ENCODE measurements around the gene TNNC1.

TNNC1 gene

DNA sequence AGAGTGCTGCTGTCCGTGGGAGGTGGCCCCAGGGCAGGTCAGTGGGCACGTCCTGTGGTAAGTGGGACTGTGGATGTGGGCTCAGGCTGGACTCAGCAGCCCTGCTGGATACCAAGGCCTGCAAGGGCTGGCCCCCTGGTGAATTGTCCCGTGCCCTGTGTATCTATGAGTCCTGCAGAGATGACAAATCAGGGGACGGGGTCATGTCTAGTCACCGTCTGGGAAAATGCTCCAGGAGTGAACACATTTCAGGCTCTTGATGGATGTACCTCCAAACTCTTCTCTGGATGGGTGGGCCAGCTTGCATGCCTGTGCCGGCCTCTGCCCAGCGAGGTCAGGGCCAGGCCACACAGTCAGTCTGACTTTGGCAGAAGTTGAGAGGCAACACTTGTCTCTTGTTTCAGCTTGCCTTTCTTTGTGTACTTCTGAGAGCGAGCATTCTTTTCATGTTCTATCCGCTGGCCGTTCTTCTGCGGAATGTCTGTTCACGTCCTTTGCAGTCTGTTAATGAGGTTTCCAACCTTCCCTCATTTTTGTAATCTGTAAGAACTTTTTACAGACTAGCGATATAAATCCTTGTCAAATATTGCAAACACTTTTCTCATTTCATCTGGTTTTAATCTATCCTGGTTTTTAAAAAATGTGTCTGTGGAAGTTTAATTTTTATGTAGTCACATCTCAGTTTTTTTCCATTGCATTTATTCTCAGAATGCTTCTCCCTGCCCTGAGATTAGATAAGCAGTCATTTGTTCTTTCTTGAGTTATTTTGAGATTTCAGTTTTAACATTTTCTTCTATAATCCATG is 29.9 kb upstream of the TNNC1 start:
- no peak for DNase-seq (ENCODE audit: low read depth)

DNA sequence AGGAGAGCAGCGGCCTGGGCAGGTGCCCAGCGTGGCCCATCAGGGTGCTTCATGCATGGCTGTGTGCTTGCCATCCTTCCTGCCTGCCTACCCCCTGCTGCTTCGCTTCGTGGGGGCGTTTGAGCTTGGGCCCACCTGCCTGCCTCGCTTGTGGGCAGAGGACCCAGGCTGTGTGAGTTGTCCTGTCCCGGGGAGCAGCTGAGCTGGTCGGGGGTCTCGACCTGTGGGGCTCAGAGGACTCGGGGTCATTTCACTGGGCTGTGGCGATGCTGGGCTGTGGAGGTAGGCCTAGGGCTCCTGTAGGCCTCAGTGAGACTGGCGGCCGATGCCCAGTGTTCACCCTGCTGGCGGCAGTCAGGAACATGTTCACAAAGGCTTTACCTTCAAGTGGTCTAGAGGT is 29.2 kb upstream of the TNNC1 start:
- DNase-seq (ENCODE audit: low read depth) = no peak

DNA sequence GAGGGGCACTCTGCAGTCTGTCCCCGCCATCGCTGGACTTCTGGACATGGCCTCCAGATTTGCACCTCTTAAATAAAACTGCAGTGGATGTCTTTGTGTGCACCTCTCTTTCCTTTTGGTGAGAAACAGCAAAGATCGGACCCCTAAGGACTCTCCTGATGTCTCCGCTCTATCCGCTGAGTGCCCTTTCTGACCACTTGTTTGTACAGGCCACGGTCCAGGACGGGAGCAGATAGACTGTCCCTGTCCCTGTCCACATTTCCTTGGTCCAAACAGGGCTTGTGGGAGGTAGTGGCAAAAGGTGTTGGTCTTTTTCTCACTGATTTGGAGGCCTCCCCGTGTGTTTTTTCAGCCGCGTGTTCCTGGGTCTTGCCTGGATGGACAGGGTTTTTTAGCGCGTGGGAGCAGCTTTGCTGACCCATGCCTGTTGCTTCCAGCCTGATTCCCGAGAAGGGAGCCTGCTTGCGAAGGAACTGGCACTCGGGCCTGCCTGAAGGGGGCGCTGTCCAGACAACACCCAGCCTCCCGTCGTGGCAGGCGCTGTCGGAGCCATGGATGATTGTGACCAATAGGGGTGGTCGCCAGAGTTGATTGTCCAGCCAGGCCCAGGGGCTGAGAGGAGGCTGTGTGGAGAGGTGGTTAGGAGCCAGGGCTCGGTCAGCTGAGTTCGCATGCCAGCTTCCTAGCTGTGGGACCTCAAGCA is 28.1 kb upstream of the TNNC1 start:
- DNase-seq (ENCODE audit: low read depth) = no peak

DNA sequence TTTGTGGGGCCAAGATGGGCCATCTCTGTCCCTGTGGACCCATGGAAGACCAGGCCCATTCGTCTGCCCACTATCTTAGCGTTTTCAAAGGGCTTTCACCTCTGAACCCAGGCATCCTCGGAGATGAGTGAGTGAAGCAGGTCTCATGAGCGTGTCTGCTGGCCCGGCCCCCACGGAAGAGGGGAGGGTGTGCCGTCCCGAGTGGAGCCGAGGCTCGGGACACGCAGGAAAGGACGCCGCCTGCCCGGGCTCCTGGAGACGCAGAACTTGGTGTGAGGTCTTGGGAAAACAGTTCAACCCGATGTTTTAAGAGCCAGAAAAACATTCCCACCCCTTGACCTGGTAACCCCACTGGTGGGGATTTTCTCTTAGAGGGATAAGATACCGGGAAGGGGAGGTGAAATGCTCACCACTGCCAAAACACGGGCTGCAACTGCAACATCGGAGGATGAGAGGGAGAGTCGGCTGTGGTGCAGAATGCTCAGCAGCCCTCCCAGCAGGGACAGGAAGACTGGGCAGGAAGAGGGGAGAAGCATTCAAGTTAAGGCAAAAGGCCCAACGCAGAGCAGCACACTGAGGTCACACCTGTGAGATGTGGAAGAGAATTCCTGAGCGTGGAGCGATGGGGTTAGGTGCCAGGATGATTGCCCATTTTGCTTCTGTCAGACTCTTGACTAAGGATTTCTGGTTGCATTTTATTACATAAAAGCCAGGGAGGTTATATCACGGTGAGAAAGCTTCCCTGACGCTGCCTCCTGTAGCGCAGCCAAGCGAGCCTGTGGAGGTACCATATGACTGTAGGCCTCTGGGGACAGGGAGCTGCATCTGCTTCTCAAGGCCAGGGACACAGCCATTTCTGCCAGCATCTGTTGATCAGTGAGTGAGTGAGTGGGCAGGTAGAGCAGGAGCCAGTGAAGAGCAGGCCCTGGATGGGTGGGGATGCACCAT is 27.2 kb upstream of the TNNC1 start:
- DNase-seq (ENCODE audit: low read depth) = no peak

DNA sequence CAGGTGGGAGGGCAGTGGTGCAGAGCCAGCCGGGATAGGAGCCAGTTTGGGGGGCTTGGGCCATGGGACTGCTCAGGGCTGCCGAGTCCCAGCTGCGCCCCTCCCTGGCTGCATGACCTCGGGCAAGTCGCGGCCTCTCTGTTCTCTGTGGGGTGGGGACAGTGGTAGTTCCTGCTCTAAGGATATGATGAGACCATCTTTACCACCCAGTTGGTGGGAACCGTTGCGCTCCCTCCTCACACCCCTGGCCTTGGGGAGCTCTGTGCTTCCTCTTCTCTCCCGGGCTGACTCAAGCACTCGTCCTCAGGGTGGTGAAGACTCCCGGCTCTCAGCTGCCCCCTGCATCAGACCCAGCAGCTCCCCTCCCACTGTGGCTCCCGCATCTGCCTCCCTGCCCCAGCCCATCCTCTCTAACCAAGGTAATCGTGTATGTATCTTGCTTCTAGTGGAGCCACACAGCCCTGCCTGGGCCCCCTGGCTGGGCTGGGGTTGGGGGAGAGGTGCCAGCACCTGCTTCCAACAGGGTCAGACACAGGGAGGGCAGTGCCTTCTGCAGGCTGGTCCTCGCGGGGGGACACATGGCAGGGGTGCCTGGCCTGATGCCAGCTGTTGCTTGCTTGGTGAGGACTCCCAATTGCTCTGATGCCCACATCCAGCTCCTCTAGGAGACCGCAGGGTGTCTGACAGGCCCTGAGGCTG is 26.2 kb upstream of the TNNC1 start:
- DNase-seq (ENCODE audit: low read depth) = no peak

DNA sequence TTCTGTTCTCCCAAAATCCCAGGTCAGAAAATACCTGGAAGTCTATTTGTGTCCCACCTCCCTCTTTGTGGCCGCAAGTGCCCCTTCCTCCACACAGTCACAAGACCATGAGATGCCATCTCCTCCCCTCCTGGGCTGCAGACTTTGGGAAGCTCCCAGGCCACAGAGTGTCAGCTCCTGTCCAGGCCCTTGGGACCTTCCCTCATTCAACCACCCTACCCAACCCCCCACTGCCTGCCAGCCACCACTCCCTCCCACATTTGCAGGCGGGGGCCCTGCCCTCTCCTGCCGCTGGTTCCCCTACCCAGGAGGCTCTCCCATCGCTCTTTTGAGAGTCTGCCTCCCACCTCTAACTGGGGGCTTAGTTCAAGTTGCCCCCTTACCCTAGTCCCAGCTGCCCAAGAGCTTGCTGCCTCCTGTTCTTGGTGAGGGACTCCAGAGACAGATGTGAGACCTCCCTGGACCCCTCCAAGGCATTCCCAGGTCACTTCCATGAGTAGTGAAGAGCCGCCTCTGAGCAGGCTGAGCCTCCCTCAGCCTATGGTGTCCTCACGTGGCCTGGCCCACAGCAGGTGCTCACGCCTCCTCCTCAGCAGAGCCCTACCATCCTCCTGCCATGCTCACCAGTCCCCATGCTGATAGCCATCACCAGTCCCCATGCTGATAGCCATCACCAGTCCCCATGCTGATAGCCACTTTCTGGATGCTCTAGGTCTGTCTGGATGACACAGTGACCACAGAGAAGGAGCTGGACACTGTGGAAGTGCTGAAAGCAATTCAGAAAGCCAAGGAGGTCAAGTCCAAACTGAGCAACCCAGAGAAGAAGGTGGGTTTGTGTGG is 25.4 kb upstream of the TNNC1 start:
- no peak for DNase-seq (ENCODE audit: low read depth)

DNA sequence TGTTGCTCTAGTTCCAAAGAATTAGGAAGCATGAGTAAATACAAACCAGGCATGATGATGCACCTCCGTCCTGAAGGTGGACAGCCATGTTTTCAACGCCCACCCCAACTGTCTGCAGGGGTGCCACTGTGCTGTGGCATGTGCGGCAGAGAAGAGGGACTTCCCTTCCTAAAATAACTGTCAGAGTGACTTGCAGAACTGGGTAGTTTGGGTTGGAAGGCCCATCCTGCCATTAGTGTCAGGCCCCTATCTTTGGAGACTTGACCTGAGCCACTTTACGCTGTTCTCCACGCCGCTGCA is 23.9 kb upstream of the TNNC1 start:
- DNase-seq (ENCODE audit: low read depth) = no peak

DNA sequence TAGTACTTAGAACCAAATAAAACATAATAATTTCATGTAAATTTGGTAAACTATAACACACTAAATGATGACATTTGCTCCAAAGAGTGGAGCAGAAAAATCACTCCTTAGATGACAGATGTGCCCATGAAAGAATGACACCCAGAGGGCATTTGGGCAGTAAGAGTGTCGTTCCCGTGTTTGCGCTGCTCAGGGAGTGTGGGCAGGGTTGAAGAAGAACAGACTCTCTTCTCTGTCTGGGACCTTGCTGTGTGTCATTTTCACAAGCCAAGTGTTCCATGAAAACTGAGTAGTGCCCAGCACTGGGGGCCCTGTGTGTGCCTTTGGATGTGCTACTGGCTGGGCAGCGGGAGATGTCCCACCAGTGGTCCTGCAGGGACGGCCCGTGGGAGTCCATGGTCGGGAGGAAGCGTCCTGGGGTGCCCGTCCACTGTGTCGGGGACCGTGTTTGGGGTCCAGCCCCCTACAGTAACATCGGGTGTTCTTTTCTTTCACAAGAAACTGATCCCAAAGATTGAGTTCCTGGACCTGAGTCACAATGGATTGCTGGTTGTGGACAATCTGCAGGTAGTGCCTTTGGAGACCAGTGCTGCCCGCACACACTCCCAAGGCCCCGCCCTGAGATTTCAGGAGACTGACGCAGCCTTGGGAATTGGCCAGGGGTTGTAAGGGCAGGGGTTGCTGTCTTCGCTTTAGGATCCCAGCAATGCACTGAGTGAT is 23.4 kb upstream of the TNNC1 start:
- DNase-seq (ENCODE audit: low read depth) = no peak

DNA sequence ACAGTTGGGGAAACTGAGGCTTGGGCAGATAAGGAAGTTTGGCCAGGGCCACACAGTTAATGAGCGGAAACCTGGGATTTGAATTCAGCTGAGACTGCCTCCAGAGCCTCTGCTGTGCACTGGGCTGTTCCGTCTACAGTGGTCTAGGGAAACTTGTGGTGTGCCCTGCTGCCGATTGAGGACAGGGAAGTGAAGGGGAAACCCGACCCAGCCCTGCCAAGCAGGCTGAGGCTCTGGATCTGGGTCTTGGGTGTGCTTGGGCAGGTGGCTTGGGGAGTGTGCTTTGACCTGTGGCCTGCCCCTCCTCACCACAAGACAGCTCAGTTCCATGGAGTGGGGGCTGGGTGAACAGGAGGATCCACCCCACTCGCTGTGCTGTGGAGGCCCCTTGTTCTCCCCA is 19.2 kb upstream of the TNNC1 start:
- no peak for DNase-seq (ENCODE audit: low read depth)

DNA sequence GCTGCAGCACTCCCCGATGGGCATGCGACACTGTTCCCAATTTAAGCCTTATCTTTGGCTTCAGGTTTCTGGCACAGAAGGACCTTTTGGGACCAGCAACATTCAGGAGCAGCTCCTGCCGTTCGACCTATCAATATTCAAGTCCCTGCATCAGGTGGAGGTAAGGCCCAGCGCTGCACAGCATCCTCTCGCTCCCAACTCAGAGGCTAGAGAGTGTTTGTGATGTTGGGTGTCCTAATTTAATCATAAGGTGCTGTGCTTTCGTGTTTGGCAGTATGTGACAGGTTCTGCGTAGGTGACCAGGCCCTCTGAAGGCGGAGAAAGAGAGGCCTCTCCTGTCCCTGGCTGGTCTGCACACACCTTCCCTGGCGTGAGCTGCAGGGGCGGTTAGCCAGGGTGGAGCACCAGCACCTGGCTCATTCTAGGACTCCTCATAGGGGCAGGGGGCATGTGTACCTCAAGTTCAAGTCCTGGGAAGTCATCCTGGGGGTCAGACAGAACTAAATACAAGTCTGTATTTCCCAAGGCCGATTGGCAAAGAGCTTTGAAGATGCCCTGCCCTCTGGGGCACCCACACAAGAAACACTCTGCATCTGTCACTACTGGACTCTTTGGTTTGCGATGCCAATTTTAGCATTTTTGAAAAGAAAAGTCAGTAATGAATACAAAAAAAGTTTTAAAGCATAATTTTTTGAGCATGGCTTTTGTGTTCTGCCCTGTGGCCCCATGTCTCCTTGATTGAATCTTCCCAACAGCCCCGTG is 18.6 kb upstream of the TNNC1 start:
- DNase-seq (ENCODE audit: low read depth) = no peak

DNA sequence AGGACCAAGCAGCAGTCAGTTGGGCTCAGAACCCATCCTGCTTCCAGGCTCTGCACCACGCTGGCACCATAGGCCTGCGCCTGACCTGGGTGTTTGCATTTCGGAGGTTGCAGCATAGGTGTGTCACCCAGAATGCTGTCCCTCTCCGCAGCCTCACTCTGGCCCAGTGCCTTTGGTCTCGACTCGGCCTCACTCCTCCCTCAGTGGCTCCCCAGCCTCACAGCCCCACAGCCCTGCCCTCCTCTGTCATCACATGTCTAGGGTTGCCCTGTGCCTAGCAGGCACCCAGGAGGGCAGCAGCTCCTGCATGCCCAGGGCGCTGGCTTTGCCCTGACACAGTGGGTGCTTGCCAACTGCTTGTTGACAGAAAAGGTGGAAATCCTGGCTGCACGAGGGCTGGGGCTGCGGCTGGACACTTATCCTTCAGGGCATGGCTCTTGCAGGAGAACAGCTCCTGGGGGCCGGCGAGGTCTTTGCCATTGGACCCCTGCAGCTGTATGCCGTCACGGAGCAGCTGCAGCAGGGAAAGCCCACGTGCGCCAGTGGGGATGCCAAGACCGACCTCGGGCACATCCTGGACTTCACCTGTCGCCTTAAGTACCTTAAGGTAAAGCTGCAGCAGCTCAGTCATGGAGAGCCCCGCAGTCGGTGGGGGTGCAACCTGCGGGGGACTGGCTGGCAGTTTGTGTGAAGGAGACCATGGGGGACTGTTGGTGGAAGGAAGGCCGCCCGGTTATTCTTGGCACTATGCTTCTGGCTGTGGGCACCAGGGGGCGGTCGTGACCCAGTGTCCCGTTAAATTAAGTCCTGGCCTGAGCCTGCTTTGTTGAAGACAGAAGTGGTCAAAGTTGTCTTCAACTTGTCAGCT is 17.8 kb upstream of the TNNC1 start:
- no peak for DNase-seq (ENCODE audit: low read depth)

DNA sequence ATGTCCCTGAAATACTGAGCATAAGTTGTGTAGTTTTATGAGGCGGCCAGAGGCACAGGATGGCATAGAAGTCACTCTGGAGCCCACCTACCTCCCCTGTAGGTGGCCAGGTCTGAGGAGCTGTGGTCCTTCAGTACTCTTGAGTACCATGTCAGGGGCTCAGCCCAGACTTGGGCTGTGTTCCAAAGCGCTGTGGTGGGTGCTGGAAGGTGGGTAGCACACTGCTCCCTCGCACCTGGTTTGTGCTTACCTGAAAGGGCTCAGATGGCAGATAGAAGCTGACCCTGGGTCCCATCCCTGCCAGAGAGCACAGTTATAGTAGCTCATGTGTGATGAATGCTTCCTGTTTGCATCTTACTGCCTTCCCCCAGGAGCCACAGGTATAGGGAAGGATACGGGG is 17.1 kb upstream of the TNNC1 start:
- DNase-seq (ENCODE audit: low read depth) = no peak

DNA sequence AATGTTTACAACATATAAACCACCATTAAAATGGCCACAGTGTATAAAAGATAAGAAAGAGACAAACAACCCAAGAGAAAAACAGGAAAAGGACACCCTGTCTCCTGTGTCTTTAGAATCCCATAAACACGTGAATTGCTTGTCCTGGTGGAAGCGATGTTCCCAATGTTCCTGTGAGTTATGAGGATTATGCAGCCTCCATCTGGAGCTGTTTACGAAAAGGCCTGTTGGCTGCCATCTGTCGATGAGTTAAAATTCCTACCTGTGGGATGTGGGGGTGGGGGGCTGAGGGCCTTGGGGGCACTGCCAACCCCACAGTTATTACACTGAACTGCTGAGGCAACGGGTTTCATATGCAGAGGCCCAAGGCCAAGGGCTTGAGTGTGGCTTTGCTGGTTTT is 15.2 kb upstream of the TNNC1 start:
- DNase-seq (ENCODE audit: low read depth) = no peak

DNA sequence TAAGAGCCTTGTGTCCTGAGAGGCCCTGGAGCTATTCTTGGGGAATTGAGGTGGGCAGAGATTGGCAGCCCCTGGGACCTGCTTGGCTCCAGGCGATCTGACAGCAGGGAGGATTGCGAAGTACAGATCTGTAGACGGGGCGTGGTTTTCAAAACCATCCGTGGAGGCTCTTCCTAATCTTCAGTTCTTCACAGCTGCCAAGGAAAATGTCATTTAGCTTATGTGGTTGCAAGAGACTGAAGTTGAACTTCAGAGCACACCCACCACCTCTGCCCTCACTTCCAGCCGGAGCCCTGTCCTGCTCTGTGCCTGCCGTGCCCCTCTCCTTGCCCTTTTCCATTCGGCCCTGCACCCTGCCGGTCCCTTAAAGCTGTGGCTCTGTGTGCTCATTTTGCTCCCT is 14.5 kb upstream of the TNNC1 start:
- no peak for DNase-seq (ENCODE audit: low read depth)

DNA sequence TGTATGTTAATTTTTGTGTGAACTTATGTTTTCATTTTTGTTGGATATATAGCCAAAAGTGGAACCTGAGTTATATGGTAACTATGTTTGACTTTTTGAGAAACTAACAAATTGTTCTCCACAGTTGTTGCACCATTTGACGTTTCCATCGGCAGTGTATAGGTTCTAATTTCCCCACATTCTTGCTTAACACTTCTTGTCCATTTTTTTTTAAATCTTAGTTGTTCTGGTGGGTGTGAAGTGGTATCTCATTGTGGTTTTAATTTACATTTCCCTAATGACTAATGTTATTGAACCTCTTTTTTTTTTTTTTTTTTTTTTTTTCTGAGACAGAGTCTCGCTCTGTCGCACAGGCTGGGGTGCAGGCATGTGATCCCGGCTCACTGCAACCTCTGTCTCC is 9.6 kb upstream of the TNNC1 start:
- DNase-seq (ENCODE audit: low read depth) = no peak

DNA sequence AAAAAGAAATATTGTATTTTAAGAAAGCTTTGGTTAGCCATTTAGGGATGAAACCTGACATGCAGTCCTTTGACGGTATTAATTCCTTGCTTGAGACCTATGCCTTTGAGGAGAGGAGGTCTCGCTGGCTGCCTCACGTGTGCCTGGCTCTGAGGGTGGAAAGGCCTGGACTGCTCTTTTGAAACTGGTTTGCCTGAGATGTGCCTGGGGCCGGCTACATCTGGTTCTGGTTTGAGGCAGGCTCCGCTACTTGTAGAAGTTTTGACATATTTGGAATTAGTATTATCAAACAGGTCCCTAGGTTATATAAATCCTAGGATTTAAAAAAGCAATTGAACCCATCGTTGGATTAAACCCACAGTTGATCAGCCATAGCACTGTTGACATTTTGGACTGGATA is 8.0 kb upstream of the TNNC1 start:
- DNase-seq (ENCODE audit: low read depth) = no peak

DNA sequence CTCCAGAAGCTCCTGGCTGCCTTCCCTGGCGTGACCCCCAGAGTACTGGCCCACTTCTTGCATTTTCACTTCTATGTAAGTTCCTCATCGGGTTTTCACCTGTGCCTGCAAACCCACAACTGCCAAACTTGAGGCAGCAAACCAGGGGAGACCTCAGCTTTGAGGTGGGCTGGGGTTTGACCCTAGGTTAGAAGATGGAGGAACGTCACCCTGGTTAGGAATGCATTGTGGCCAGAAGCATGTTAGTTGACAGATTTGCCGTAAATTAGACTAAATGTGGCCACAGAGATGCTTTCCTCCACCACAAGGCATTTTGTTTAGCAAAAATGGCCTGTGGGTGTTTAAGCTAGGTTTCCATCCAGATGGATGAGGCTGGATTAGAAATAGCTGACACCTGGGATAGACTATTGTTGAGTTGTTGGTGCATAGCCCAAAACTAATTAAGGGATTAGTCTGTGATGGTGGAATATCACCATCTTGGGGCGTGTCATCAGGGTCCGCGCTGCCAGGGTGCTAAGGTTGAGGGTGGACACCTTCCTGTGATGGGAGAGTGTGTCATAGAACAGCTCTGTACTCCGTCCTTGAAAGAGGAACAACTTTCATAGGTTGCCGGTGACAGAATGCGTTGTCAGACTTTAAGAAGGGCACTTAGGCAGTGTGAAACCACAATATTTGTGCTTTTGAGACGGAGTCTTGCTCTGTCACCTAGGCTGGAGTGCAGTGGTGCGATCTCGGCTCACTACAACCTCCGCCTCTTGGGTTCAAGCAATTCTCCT is 5.1 kb upstream of the TNNC1 start:
- DNase-seq (ENCODE audit: low read depth) = no peak
